Thoracic aorta (tissue), 2 donors: Measurements from ENCODE around the gene ATXN10. TPM values are rescaled to one million over a fixed set of nuclear protein-coding genes. Genes with fewer than 3 reads are reported as not detected.

ENCODE experiments used
- ATAC-seq: fragments of 150-250 bp; one replicate; pipeline ENCODE4 v1.8.0; 2017; ENCODE audit warnings: low read depth; ENCODE audit not compliant: insufficient number of reproducible peaks, low FRiP score
- DNase-seq: peaks from one replicate; pipeline ENCODE4 v3.0.0-alpha.2; 2020; ENCODE audit warnings: low spot score
- H3K27ac ChIP-seq, 2 donors: fragments of 200-600 bp; sonication (generic); 1 replicate in 1 of 2; 2 replicates in 1 of 2; pipeline ENCODE4 v1.5.1; 2016; ENCODE audit warnings: mild to moderate bottlenecking in 2 of 2, moderate library complexity in 2 of 2
- H3K27me3 ChIP-seq: fragments of 200-600 bp; sonication (generic); replicated peaks from 2 replicates; pipeline ENCODE4 v1.6.0; 2016; ENCODE audit warnings: mild to moderate bottlenecking; ENCODE audit not compliant: insufficient read depth
- H3K36me3 ChIP-seq: fragments of 200-600 bp; sonication (generic); one replicate; pipeline ENCODE4 v1.5.1; 2016
- H3K4me1 ChIP-seq, 2 donors: fragments of 200-600 bp; sonication (generic); 1 replicate in 1 of 2; 2 replicates in 1 of 2; pipeline versions ENCODE4 v1.5.1 to v1.6.0; 2016; ENCODE audit warnings: low read depth in 2 of 2, mild to moderate bottlenecking in 1 of 2; ENCODE audit not compliant: control insufficient read depth in 1 of 2
- H3K4me3 ChIP-seq: fragments of 200-600 bp; sonication (generic); 2 replicates; pipeline ENCODE4 v1.5.1; 2016; ENCODE audit warnings: mild to moderate bottlenecking
- H3K9me3 ChIP-seq: fragments of 200-600 bp; sonication (generic); 2 replicates; pipeline ENCODE4 v1.5.1; 2016
- CTCF ChIP-seq: fragments of 200-600 bp; sonication (generic); IDR thresholded peaks from one replicate; pipeline ENCODE4 v1.5.1; 2019; ENCODE audit warnings: antibody characterized with exemption
- total RNA-seq, 2 donors: library from RNA; depleted of rRNA; stranded (reverse); fragments of >200 nt; gene quantifications; one replicate each; pipeline versions ENCODE4 v1.1.0 to v1.2.3, GENCODE V29; 2016

Gene ATXN10
- total RNA-seq, 2 donors from 2014 or later = 52.9 to 164 TPM

DNA sequence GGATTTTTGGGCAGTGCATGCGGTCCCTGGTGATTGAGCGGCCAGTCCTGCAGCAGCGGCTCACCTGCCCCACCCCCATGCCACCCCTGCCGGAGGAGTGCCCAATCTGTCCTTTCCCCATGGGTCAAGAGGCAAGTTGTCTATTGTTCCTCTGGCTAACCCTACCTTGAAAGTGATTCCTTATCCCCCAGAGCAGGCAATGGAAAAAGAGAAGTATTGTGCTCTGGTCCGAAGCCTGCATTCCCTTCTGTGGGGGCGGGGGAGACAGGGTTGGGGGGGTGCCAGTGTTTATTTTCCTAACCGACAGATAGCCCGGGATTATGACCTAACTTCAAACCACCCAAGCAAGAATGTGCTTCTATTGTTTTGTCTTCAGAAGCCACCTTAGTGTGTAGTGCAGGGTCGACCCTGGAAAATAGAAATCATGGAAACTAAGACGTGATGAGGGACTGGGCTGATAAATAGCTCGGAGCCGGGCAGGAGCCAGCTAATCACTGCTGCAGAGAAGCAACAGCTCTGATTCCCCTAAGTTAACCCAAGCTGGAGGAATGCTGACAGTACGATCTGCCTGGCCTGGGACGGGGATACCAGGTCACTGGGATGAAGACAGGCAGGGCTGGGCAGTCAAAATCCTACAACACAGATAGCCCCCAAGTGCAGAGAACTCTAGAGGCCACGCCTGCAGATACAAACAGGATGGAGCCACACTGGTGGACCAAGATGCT, 38.7 kb upstream of the ATXN10 start:
- ATAC-seq (no peak), DNase-seq (no peak)
- no peak for TF ChIP-seq CTCF
- no peak overlapping the region for H3K27ac ChIP-seq
- peak overlapping the region; percentile 10 for H3K4me3 ChIP-seq
- no peaks in the 10 kb centered on the region for H3K4me1 ChIP-seq
- H3K9me3 ChIP-seq = no peaks in the 10 kb centered on the region
- no peaks in the 10 kb centered on the region for H3K27me3 ChIP-seq
- no peaks in the 10 kb centered on the region for H3K36me3 ChIP-seq

DNA sequence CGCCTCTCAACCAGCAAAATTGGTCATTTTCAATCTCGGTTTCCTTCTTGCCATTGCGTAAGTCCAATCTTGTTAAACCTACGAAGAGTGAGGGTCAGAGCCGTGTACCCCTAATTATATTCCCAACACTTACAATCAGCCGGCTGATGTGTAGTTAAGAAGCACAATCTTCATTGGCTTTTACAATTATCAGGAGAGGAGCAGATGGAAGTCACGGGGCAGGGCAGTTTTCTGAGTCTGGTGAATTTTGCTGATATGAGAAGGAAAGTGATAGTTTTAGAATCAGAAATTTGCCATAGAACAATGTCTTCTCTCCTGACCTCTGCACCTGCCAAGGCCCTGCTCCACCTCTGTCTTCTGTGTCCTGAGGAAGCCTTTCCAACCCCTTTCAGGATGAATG, 35.0 kb upstream of the ATXN10 start:
- Histone ChIP-seq H3K27me3 (no peaks in the 10 kb centered on the region), H3K27ac (no peak overlapping the region), H3K4me1 (no peaks in the 10 kb centered on the region), H3K4me3 (no peak overlapping the region), H3K36me3 (no peaks in the 10 kb centered on the region), H3K9me3 (no peaks in the 10 kb centered on the region)
- no peak for ATAC-seq
- DNase-seq = no peak
- no peak for TF ChIP-seq CTCF

- no peak for DNase-seq
- H3K36me3 ChIP-seq = no peaks in the 10 kb centered on the region
- ATAC-seq = no peak
- no peak overlapping the region for H3K4me3 ChIP-seq
- no peaks in the 10 kb centered on the region for H3K9me3 ChIP-seq
- no peaks in the 10 kb centered on the region for H3K4me1 ChIP-seq
- no peak overlapping the region for H3K27ac ChIP-seq
- TF ChIP-seq CTCF = no peak
- no peaks in the 10 kb centered on the region for H3K27me3 ChIP-seq
These were observed 33.4 kb upstream of the ATXN10 start for GRCh38 chr22:45638197-45638596.

GRCh38 chr22:45638834-45639746, 32.5 kb upstream of the ATXN10 start:
- ATAC-seq (no peak), DNase-seq (no peak)
- TF ChIP-seq CTCF = no peak
- Histone ChIP-seq H3K27me3 (no peaks in the 10 kb centered on the region), H3K4me1 (no peaks in the 10 kb centered on the region), H3K27ac (no peak overlapping the region), H3K4me3 (peak overlapping the region; percentile 22), H3K36me3 (no peaks in the 10 kb centered on the region), H3K9me3 (no peaks in the 10 kb centered on the region)

GRCh38 chr22:45639747-45640102, 31.9 kb upstream of the ATXN10 start:
- DNase-seq (no peak), ATAC-seq (no peak)
- Histone ChIP-seq H3K9me3 (no peaks in the 10 kb centered on the region), H3K4me1 (no peaks in the 10 kb centered on the region), H3K27me3 (no peaks in the 10 kb centered on the region), H3K27ac (no peak overlapping the region), H3K4me3 (no peak overlapping the region), H3K36me3 (no peaks in the 10 kb centered on the region)
- no peak for TF ChIP-seq CTCF
